SIG-M5 (cell line): Measurements from ENCODE around the gene PRR5.

ENCODE experiments used
- DNase-seq: peaks from one replicate; lab custom pipeline; 2025; lab: John Stamatoyannopoulos, UW

Gene PRR5

GRCh38 chr22:44758344-44758973 is 56.5 kb downstream of the PRR5 start:
- DNase-seq: no peak

GRCh38 chr22:44759001-44759400 is 57.0 kb downstream of the PRR5 start:
- DNase-seq: no peak

GRCh38 chr22:44759430-44760310 is 57.7 kb downstream of the PRR5 start:
- DNase-seq: no peak

- DNase-seq: no peak
These were observed 58.5 kb downstream of the PRR5 start for GRCh38 chr22:44760476-44760875.

GRCh38 chr22:44761025-44761424 is 59.0 kb downstream of the PRR5 start:
- DNase-seq: no peak

GRCh38 chr22:44764373-44764772 is 62.4 kb downstream of the PRR5 start:
- DNase-seq: no peak

- DNase-seq: no peak
These were observed 63.0 kb downstream of the PRR5 start for GRCh38 chr22:44764974-44765373.

GRCh38 chr22:44765571-44766285 is 63.7 kb downstream of the PRR5 start:
- no peak for DNase-seq

GRCh38 chr22:44773082-44773481 is 71.1 kb downstream of the PRR5 start:
- DNase-seq: no peak

GRCh38 chr22:44775862-44776261 is 73.9 kb downstream of the PRR5 start:
- DNase-seq: no peak

- DNase-seq: no peak
These were observed 74.8 kb downstream of the PRR5 start for GRCh38 chr22:44776605-44777363.

GRCh38 chr22:44777364-44777755 is 75.4 kb downstream of the PRR5 start:
- DNase-seq: no peak

GRCh38 chr22:44780876-44781449 is 79.0 kb downstream of the PRR5 start:
- DNase-seq: no peak

GRCh38 chr22:44782363-44782963 is 80.5 kb downstream of the PRR5 start:
- no peak for DNase-seq

GRCh38 chr22:44783091-44783490 is 81.1 kb downstream of the PRR5 start:
- no peak for DNase-seq

GRCh38 chr22:44783581-44783980 is 81.6 kb downstream of the PRR5 start:
- DNase-seq: no peak

GRCh38 chr22:44786136-44786535 is 84.1 kb downstream of the PRR5 start:
- DNase-seq: no peak

GRCh38 chr22:44786610-44787009 is 84.6 kb downstream of the PRR5 start:
- no peak for DNase-seq
